Right lobe of liver (tissue), 4 donors: Measurements from ENCODE around the gene GALNT7.
A peak's percentile ranks its signal among the peaks of the same experiment; 100 is the strongest.

Experiments
- CTCF ChIP-seq, 4 donors: fragments of 200-600 bp in 3 of 4; fragments of 450-650 bp in 1 of 4; IDR thresholded peaks; one replicate each; pipeline versions ENCODE4 v1.5.1 to v1.8.0; 2016 to 2022; ENCODE audit warnings: antibody characterized with exemption in 4 of 4, mild to moderate bottlenecking in 2 of 4
- POLR2A ChIP-seq: fragments of 450-650 bp; IDR thresholded peaks from one replicate; pipeline ENCODE4 v1.6.1; 2017; ENCODE audit warnings: antibody characterized with exemption, mild to moderate bottlenecking
- donor health status: DM: no; HTN: no; CAD: no.
- donor health status: DM: no; HTN: no; CAD: no.
- donor health status: DM: no; HTN: yes; CAD: no.

GRCh38 chr4:173318648-173319211 is 150.1 kb downstream of the GALNT7 start:
- TF ChIP-seq CTCF (IDR thresholded peaks at IDR 0.05), result peak; percentile 38 to 52 (median 48)
- no peak for TF ChIP-seq POLR2A
